ENCODE measurements around the gene FRS3. TPM values are rescaled to one million over a fixed set of nuclear protein-coding genes. Genes with fewer than 3 reads are reported as not detected.

FRS3 gene, protein sequence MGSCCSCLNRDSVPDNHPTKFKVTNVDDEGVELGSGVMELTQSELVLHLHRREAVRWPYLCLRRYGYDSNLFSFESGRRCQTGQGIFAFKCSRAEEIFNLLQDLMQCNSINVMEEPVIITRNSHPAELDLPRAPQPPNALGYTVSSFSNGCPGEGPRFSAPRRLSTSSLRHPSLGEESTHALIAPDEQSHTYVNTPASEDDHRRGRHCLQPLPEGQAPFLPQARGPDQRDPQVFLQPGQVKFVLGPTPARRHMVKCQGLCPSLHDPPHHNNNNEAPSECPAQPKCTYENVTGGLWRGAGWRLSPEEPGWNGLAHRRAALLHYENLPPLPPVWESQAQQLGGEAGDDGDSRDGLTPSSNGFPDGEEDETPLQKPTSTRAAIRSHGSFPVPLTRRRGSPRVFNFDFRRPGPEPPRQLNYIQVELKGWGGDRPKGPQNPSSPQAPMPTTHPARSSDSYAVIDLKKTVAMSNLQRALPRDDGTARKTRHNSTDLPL
- 1.5 and 2.8 TPM in 2 replicates for total RNA-seq

DNA sequence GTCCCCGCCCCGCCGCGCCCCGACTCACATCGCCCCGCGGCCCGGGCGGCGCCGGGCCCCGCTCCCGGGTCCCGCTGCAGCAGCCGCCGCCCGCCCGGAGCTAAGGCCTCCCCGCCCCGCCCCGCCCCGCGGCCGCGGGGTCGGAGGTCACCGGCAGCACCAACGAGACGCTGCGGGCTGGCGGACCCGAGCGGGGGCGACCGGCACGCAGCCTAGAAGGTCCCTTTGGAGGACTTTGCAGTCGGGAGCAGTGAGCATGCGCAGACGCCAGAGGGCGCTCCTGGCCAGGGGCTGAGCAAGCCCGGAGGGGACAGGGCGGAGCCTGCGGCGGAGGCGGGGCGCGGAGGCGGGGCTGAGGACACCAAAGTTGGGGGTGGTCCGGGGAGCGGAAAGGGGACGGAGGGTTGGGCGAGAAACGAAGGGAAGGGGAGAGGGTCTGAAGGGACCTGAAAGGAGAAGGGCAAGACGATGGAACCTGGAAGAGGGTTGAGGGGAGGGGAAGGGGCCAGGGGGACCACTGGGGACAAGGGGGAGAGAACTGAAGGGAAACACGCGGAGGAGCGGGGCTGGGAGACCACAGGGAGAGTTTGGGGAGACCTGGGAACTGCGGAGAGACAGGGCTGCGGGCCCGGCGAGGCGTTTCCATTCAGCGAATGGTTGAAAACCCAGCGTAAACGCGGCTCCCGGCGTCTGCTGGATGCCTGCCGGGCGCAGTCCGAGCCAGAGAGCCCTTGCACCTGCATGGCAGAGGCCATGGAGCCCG, at the start of gene FRS3:
Gene FRS3 (minus strand): TSS at position 113 of the 763 bp plus-strand sequence. CDS start 2,913 bp downstream, outside the sequence.

DNA sequence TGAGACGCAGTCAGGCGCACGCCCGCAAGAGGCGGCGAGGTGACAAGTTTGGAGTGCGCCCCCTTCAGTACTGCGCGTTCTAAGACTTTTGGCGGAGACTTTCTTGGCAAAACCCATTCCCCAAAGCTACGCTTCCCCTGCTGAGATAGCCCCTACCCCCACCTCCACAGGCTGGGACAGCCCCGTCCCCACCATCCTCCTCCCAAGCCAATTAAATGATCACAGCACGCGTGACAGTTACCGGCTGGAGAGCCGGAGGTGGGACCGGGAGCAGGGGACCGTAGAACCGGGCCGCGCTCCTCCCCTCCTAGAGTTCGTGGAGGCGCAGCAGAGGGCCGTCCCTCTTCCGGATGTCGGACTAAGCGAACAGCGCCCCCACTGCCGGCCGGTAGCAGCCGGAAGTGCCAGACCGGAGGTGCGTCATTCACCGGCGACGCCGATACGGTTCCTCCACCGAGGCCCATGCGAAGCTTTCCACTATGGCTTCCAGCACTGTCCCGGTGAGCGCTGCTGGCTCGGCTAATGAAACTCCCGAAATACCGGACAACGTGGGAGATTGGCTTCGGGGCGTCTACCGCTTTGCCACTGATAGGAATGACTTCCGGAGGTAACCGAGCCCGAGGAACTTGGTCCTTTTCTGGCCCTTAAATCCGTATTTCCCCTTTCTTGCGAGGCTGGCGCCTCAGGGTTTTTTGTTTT, 7.7 kb upstream of the FRS3 start, which contains the start of gene TOMM6:
Gene TOMM6 (plus strand): TSS at position 476 of the 699 bp plus-strand sequence. CDS start 4 bp downstream, at position 480.

DNA sequence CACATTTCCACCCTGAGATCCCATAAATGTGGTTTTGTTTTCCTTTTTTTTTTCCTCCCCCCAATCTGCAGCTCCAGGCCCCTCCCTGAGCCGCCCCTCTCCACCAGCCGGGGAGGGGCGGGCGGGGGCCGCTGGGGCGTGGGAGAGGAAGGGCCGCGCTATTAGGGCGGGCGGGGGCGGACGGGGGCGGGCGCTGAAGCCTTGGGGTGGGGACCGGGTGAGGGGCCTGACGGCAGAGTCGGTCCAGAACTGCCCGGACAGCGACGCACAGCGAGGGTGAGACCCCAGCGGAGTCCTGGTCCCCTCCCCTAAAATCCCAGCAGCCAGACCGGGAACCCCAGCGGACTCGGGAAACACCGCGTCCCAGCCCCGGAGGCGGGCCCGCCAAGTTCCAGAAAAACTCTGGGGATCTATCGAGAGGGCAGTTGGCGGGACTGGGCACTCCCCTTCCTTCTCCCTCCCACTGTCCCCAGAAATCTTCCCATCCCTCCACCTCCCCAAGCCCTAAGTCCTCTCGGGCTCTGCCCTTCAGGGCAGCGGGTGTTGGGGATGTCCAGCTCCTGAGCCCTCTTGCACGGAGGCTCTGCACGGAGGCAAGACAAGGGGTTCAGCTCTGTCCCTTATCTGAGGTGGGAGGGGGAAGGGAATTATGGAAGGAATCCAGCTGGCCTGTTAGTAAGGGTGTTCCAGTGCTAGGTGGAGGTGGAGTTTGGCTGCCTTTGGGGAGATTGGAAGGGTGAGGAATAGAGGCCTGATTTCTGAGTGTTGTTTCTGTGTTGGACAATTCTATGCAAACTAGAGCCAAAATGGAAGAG, 1.1 kb upstream of the FRS3 start, which contains the start of gene PRICKLE4:
Gene PRICKLE4 (plus strand): TSS at position 232 of the 815 bp plus-strand sequence. CDS start 2,692 bp downstream, outside the sequence.

DNA sequence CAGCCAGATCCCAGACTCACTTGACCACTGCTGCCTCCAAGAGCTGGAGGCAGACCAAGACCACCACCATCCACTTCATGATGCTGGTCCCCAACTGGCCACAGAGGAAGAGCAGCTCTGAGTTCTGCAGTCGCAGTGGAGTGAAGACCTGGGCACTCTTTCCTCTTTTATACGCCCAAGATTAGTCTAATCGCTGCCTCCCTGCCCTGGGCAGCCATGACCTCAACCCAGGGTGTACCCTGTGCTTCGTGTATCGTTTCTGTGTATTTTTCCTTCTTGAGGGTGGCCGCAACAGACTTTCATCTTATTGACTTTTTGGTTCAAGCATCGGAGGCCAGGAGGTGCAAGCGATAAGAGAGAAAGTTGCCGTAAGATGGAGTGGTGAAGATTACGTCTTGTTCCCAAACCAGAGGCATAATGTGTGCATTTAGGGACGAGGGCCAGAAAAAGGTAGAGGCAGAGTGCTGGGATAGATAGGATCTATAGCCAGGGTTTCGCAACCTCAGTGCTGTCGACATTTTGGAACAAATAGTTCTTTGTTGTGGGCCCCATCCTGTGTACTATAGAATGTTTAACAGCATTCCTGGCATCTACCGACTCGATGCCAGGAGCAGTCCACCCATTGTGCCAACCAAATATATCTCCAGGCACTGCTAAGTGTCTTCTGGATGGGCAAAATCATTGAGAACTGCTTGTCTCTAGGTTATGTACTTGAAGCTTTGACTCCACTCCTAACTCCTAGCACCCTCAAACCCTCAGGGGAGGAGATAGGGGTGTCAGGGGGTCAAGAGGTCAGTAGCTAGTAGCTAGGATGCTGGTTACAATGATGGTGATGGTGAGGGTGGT, 32.2 kb downstream of the FRS3 start, which contains the start of gene PGC:
Gene PGC (minus strand): TSS at position 142 of the 846 bp plus-strand sequence. CDS start 63 bp downstream, at position 79.

DNA sequence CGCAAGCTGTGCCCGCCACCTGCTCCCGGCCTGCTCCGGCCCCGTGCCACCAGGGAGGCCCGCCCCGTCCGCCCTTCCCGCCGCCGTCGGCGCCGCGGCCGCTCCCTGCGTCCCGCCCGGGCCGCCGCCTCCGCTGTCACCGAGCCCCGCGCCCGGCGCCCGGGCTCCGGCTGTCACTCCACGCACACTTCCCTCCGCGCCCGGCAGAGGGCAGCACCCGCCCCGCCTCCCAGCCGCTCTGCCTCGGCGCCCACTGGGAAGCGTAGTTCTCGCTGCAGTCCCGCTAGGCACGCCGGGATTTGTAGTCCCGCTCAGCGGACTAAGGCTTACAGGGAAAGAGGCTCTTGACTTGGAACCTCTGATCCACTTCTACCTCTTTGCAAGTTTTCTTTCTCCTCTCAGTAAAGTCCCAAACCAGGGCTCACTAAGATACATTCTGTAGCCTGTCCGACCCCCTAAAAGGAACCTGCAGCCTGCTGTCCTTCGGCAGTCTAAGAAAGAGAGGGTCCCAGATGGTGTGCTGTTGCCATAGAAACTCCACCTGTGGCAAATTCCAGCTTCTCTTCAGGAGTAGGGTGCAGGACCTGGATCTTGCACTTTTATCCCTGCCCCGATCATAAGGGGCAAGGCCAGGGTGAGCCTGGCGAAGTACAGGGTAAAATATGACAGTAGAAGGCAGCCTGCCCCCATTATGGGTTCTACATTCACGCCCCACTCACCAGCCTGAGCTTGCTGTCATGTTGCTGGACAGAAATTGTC, 44.1 kb downstream of the FRS3 start, which contains the start of gene TFEB:
Gene TFEB (minus strand): TSS at position 182 of the 759 bp plus-strand sequence. CDS start 44,395 bp downstream, outside the sequence.

Small RNA genes within 50 kb of the gene (small RNA-seq; reads per million reads assigned to genes)
- gene AL365205.2 (not detected), gene AL365205.3 (not detected)

Other genes with a start within 250 kb of the FRS3 start
- 1.7 and 2.8 TPM in 2 replicates for gene FOXP4, start 233.5 kb downstream of the FRS3 start, total RNA-seq
- 0.49 TPM in 1 of 2 replicates, not detected in the other for gene MDFI, start 141.4 kb downstream of the FRS3 start, total RNA-seq
- 8.1 and 9.2 TPM in 2 replicates for gene TFEB, start 44.3 kb downstream of the FRS3 start, total RNA-seq
- not detected in 2 replicates for gene PGC, start 32.5 kb downstream of the FRS3 start, total RNA-seq
- gene PRICKLE4, start 882 bp upstream of the FRS3 start, total RNA-seq: not detected in 2 replicates
- gene TOMM6, start 7.8 kb upstream of the FRS3 start, total RNA-seq: 37.8 and 60.1 TPM in 2 replicates
- gene USP49, start 115.5 kb upstream of the FRS3 start, total RNA-seq: 2.8 and 3.7 TPM in 2 replicates
- gene MED20, start 141.2 kb upstream of the FRS3 start, total RNA-seq: 34.7 and 39.1 TPM in 2 replicates
- gene BYSL, start 141.6 kb upstream of the FRS3 start, total RNA-seq: 10.1 and 17.0 TPM in 2 replicates
- 26.7 and 27.3 TPM in 2 replicates for gene CCND3, start 161.9 kb upstream of the FRS3 start, total RNA-seq